GM10266 (cell line): ENCODE data around the gene IDUA.
"Not testable (repeated sequence)": the region's sequence is repeated elsewhere in the genome, so short reads cannot be mapped to it uniquely, and the experiment has no call there.

ENCODE experiments used
- DNase-seq: peaks from one replicate; pipeline ENCODE4 v3.0.0; 2012; ENCODE audit errors: extremely low spot score
- CTCF ChIP-seq: IDR thresholded peaks from 2 replicates; pipeline ENCODE4 v1.5.1; 2012; ENCODE audit warnings: mild to moderate bottlenecking, low read depth; ENCODE audit not compliant: control insufficient read depth, insufficient read depth; ENCODE audit errors: missing control alignments

Gene IDUA

DNA sequence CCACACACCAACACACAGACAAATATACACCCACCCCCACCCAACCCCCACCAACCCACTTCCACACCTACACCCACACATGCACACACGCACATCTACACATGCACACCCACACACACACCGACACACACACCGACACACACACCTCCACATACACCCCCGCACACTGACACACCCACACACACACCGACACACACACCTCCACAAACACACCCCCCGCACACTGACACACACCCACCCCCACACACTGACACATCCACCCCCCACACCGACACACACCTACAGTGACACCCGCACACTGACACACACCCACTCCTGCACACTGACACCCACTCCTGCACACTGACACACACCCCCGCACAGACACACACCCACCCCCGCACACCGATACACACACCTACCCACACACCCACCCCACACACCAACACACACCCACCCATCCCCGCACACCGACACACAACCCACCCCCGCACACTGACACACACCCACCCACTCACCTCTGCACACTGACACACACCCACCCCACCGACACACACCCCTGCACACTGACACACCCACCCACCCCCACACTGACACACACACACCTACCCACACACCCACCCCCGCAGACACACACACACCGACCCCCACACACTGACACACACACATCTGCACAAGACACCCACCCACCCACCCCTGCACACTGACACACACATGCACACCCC lies 55.7 kb downstream of the IDUA start:
- no peak for DNase-seq

GRCh38 chr4:1043162-1043561 lies 56.3 kb downstream of the IDUA start:
- no peak for TF ChIP-seq CTCF
- DNase-seq: no peak

More for the DNA sequence above, 55.7 kb downstream of the IDUA start:
- TF ChIP-seq CTCF: no peak

GRCh38 chr4:1043651-1044468 lies 57.0 kb downstream of the IDUA start:
- no peak for DNase-seq
- no peak for TF ChIP-seq CTCF

DNA sequence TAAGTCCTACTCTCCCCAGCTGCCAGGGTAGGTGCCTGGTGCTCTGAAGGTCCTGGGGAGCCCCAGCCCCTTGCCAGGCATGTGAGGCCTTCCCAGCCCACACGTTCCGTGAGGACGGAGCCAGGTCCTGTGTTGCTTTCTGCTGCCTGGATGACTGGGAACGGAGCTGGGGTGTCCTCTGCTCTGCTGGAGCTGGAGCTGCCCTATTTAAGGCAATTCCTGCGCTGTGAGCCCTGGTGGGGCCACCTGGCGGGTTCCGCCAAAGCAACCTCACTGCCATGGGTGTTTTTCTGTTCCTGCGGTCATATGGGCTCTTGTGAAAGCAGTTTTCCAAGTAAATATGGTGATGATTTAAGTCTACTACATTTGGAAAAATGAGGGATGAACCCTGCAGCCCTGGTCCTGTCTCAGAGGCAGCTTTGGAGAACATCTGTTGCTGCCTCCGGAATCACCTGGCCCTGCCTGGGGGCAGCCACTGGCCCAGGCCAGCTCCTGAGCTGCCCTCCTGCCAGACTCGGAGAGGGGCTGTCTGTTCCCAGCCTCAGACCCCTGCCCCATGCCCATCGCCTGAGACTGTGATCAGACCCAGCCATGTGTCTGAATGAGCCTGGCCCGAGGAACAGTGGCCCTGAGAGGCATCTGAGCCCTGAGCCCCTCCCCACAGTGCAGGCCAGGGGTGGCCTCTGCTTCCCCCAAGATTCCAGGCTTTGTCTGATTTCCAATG lies 57.8 kb downstream of the IDUA start:
- TF ChIP-seq CTCF: no peak
- no peak for DNase-seq

- DNase-seq: no peak
- TF ChIP-seq CTCF: no peak
Measured at GRCh38 chr4:1045193-1045594, 58.4 kb downstream of the IDUA start.

GRCh38 chr4:1045595-1046201 lies 58.9 kb downstream of the IDUA start:
- no peak for DNase-seq
- TF ChIP-seq CTCF: no peak

DNA sequence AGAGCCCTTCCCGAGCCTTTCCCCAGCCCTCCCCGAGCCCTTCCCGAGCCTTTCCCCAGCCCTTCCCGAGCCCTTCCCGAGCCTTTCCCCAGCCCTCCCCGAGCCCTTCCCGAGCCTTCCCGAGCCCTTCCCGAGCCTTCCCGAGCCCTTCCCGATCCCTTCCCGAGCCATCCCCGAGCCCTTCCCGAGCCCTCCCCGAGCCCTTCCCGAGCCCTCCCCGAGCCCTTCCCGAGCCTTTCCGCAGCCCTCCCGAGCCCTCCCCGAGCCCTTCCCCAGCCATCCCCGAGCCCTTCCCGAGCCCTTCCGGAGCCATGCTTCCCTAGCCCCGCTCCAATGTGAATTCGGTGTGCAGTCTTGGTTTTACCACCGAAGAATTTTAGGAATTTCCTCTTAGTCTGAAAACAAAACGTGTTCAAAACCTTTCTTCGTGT lies 59.8 kb downstream of the IDUA start:
- not testable (repeated sequence) for DNase-seq
